ENCODE data around the gene SHISAL2B.

The SHISAL2B gene

GRCh38 chr5:64746446-64746845 lies 56.1 kb downstream of the SHISAL2B start:
- Histone ChIP-seq H3F3A (ENCODE audit: insufficient read depth) (no peaks in the 10 kb centered on the region), H3K27me3 (ENCODE audit: low read length) (no peaks in the 10 kb centered on the region), H3K27ac (ENCODE audit: low read depth, low read length) (no peak overlapping the region), H3K4me2 (ENCODE audit: low read depth, low read length, poor library complexity, severe bottlenecking) (no peak overlapping the region), H3K79me2 (ENCODE audit: insufficient read depth, low read length) (no peaks in the 10 kb centered on the region), H3K4me3 (ENCODE audit: insufficient read depth, low read length, poor library complexity, severe bottlenecking) (no peak overlapping the region), H4K20me1 (ENCODE audit: low read depth, low read length) (no peaks in the 10 kb centered on the region), H2AFZ (ENCODE audit: low read depth, low read length, severe bottlenecking) (no peak overlapping the region), H3K9me3 (ENCODE audit: insufficient read depth, low read length) (no peaks in the 10 kb centered on the region), H3K9ac (ENCODE audit: low read length) (no peak overlapping the region), H3K36me3 (ENCODE audit: low read length) (no peaks in the 10 kb centered on the region), H3K9me2 (replicated peaks; ENCODE audit: insufficient read depth, low read length) (no peaks in the 10 kb centered on the region)
- TF ChIP-seq CTCF (IDR thresholded peaks at IDR 0.05; ENCODE audit: insufficient read depth, low read length, poor library complexity, severe bottlenecking): no peak
- TF ChIP-seq EZH2phosphoT487 (conservative IDR thresholded peaks at IDR 0.05; ENCODE audit: low read length): no peak

GRCh38 chr5:64749385-64749784 lies 59.1 kb downstream of the SHISAL2B start:
- Histone ChIP-seq H4K20me1 (ENCODE audit: low read depth, low read length) (no peaks in the 10 kb centered on the region), H3K36me3 (ENCODE audit: low read length) (peaks cover 12% of the 10 kb centered on the region; the same call in 1 of the 2 replicates), H3K27ac (ENCODE audit: low read depth, low read length) (no peak overlapping the region), H3K9me2 (replicated peaks; ENCODE audit: insufficient read depth, low read length) (no peaks in the 10 kb centered on the region), H3K4me2 (ENCODE audit: low read depth, low read length, poor library complexity, severe bottlenecking) (no peak overlapping the region), H3K27me3 (ENCODE audit: low read length) (no peaks in the 10 kb centered on the region), H3K9ac (ENCODE audit: low read length) (no peak overlapping the region), H3K9me3 (ENCODE audit: insufficient read depth, low read length) (no peaks in the 10 kb centered on the region), H3K4me3 (ENCODE audit: insufficient read depth, low read length, poor library complexity, severe bottlenecking) (no peak overlapping the region), H3K79me2 (ENCODE audit: insufficient read depth, low read length) (no peaks in the 10 kb centered on the region), H2AFZ (ENCODE audit: low read depth, low read length, severe bottlenecking) (no peak overlapping the region), H3F3A (ENCODE audit: insufficient read depth) (no peaks in the 10 kb centered on the region)
- TF ChIP-seq EZH2phosphoT487 (conservative IDR thresholded peaks at IDR 0.05; ENCODE audit: low read length): no peak
- TF ChIP-seq CTCF (IDR thresholded peaks at IDR 0.05; ENCODE audit: insufficient read depth, low read length, poor library complexity, severe bottlenecking): no peak

- H3K4me3 ChIP-seq (ENCODE audit: insufficient read depth, low read length, poor library complexity, severe bottlenecking): no peak overlapping the region
- H4K20me1 ChIP-seq (ENCODE audit: low read depth, low read length): no peaks in the 10 kb centered on the region
- no peak for TF ChIP-seq CTCF (IDR thresholded peaks at IDR 0.05; ENCODE audit: insufficient read depth, low read length, poor library complexity, severe bottlenecking)
- TF ChIP-seq EZH2phosphoT487 (conservative IDR thresholded peaks at IDR 0.05; ENCODE audit: low read length): no peak
- no peaks in the 10 kb centered on the region for H3F3A ChIP-seq (ENCODE audit: insufficient read depth)
- H3K79me2 ChIP-seq (ENCODE audit: insufficient read depth, low read length): peaks cover 33% of the 10 kb centered on the region
- H3K27ac ChIP-seq (ENCODE audit: low read depth, low read length): no peak overlapping the region
- H3K9me3 ChIP-seq (ENCODE audit: insufficient read depth, low read length): no peaks in the 10 kb centered on the region
- no peak overlapping the region for H3K4me2 ChIP-seq (ENCODE audit: low read depth, low read length, poor library complexity, severe bottlenecking)
- H3K36me3 ChIP-seq (ENCODE audit: low read length): peaks cover 12% of the 10 kb centered on the region; the same call in 1 of the 2 replicates
- no peaks in the 10 kb centered on the region for H3K9me2 ChIP-seq (replicated peaks; ENCODE audit: insufficient read depth, low read length)
- no peak overlapping the region for H3K9ac ChIP-seq (ENCODE audit: low read length)
- H2AFZ ChIP-seq (ENCODE audit: low read depth, low read length, severe bottlenecking): no peak overlapping the region
- no peaks in the 10 kb centered on the region for H3K27me3 ChIP-seq (ENCODE audit: low read length)
Observed at GRCh38 chr5:64754066-64754465, 63.8 kb downstream of the SHISAL2B start.

Data from SU-DHL-6 (cell line).